Transverse colon (tissue), 4 donors: ENCODE results near the gene CPXM2. TPM values are rescaled to one million over a fixed set of nuclear protein-coding genes. Genes with fewer than 3 reads are reported as not detected.

ENCODE experiments used
- DNase-seq: peaks from one replicate; pipeline ENCODE4 v3.0.0-alpha.2; 2019
- H3K27ac ChIP-seq, 4 donors: fragments of 200-600 bp; sonication (generic); 2 replicates each; pipeline ENCODE4 v1.5.1; 2016 to 2018; ENCODE audit warnings: inconsistent platforms in 4 of 4
- H3K27me3 ChIP-seq: fragments of 200-600 bp; sonication (generic); 2 replicates; pipeline ENCODE4 v1.5.1; 2017; ENCODE audit warnings: inconsistent platforms
- H3K36me3 ChIP-seq, 4 donors: fragments of 200-600 bp; sonication (generic); 2 replicates each; pipeline ENCODE4 v1.5.1; 2017 to 2019; ENCODE audit warnings: inconsistent platforms in 4 of 4
- H3K4me1 ChIP-seq, 4 donors: fragments of 200-600 bp; sonication (generic); 2 replicates each; pipeline ENCODE4 v1.5.1; 2017 to 2020; ENCODE audit warnings: inconsistent platforms in 4 of 4
- H3K4me3 ChIP-seq, 4 donors: fragments of 200-600 bp; sonication (generic); 1 replicate in 1 of 4; 2 replicates in 3 of 4; pipeline versions ENCODE4 v1.5.1 to v1.6.1; 2017 to 2019; ENCODE audit warnings: inconsistent platforms in 4 of 4
- H3K9me3 ChIP-seq, 2 donors: fragments of 200-600 bp; sonication (generic); 2 replicates each; pipeline ENCODE4 v1.5.1; 2017 to 2019; ENCODE audit warnings: inconsistent platforms in 2 of 2
- CTCF ChIP-seq, 5 experiments: fragments of 200-600 bp in 3 of 5; fragments of 450-650 bp in 2 of 5; sonication (generic) in 3 of 5; IDR thresholded peaks; 1 replicate in 2 of 5; 2 replicates in 3 of 5; pipeline ENCODE4 v1.5.1; 2016 to 2017; ENCODE audit warnings: antibody characterized with exemption in 5 of 5, inconsistent platforms in 3 of 5, mild to moderate bottlenecking in 2 of 5, moderate library complexity in 1 of 5
- EP300 ChIP-seq: sonication (generic); formaldehyde crosslinking; IDR thresholded peaks from one replicate; pipeline ENCODE4 v1.6.1; 2017; ENCODE audit warnings: antibody characterized with exemption, low read depth
- POLR2A ChIP-seq: fragments of 450-650 bp; IDR thresholded peaks from one replicate; pipeline ENCODE4 v1.6.1; 2016; ENCODE audit warnings: antibody characterized with exemption, mild to moderate bottlenecking, moderate library complexity
- POLR2AphosphoS5 ChIP-seq, 3 donors: sonication (generic); formaldehyde crosslinking; IDR thresholded peaks; one replicate each; pipeline ENCODE4 v1.6.1; 2016; ENCODE audit warnings: antibody characterized with exemption in 3 of 3
- WGBS, 2 donors: methylation state at CpG; one replicate each; pipeline ENCODE4 v1.1.5; 2018; ENCODE audit warnings: low coverage in 1 of 2; 5-methylcytosine and 5-hydroxymethylcytosine counted together
- in situ Hi-C, 4 donors: fragments of 200-750 bp; cut with MboI; loops; one replicate each; pipeline versions ENCODE4 v1.15.0 to v1.15.1; 2017; ENCODE audit warnings: low sequenced_read_pairs in 3 of 4, low pct_ligation_motif_present in 1 of 4, low pct_unique_long_range_greater_than_20kb in 1 of 4
- intact Hi-C: fragments of 100-400 bp; cut with DNase I; formaldehyde crosslinking; loops from one replicate; pipeline ENCODE4 v1.15.1; 2023; ENCODE audit warnings: low total_unique reads
- total RNA-seq, 4 donors: library from RNA; depleted of rRNA; stranded (reverse); fragments of >200 nt; gene quantifications; one replicate each; pipeline ENCODE4 v1.1.0, GENCODE V29; 2016

CPXM2 gene
- total RNA-seq, 4 donors from 2014 or later = 7.8 to 19.1 (median 13.0) TPM

DNA sequence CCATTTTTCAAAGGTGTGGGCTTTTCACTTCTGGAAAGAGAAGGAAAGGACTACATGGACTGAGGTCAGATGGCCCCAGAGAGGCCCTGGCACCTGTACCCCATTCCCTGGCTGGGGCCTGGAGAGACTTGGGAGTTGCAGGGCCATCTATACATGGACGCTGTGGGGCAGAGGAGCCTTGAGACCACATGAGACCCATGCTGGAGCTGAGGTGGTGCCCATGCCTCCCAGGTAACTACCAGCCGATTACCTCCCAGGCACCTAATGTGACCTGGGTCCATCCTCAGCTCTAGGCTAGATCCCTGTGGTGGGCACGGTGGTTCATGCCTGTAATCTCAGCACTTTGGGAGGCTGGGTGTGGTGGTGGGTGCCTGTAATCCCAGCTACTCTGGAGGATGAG lies 144.2 kb downstream of the CPXM2 start:
- Histone ChIP-seq H3K4me1 (peaks cover 0 to 9% (median 0%) of the 10 kb centered on the region in 4 donors), H3K4me3 (no peak overlapping the region), H3K9me3 (no peaks in the 10 kb centered on the region), H3K36me3 (no peaks in the 10 kb centered on the region), H3K27ac (no peak overlapping the region), H3K27me3 (no peaks in the 10 kb centered on the region)
- intact Hi-C loops = no loop called here
- in situ Hi-C loops = no loop called here
- no peak for DNase-seq
- WGBS, 2 donors = 90% methylated on average over 3 of the region's 3 CpGs; no CpG with 5 or more reads in 1 of the 2 donors
- TF ChIP-seq POLR2A (no peak), CTCF (IDR thresholded peaks at IDR 0.05) (no peak), POLR2AphosphoS5 (IDR thresholded peaks at IDR 0.05) (no peak), EP300 (no peak)

GRCh38 chr10:123746942-123747341 lies 144.7 kb downstream of the CPXM2 start:
- Histone ChIP-seq H3K27me3 (no peaks in the 10 kb centered on the region), H3K36me3 (no peaks in the 10 kb centered on the region), H3K9me3 (no peaks in the 10 kb centered on the region), H3K4me1 (peaks cover 0 to 9% (median 0%) of the 10 kb centered on the region in 4 donors), H3K27ac (no peak overlapping the region), H3K4me3 (no peak overlapping the region)
- in situ Hi-C loops (no loop called here), intact Hi-C loops (no loop called here)
- no peak for DNase-seq
- WGBS, 2 donors = 72% methylated on average over 8 of the region's 8 CpGs; no CpG with 5 or more reads in 1 of the 2 donors
- no peak for TF ChIP-seq EP300
- TF ChIP-seq POLR2AphosphoS5 (IDR thresholded peaks at IDR 0.05) = no peak
- TF ChIP-seq CTCF (IDR thresholded peaks at IDR 0.05) = no peak
- TF ChIP-seq POLR2A = no peak

DNA sequence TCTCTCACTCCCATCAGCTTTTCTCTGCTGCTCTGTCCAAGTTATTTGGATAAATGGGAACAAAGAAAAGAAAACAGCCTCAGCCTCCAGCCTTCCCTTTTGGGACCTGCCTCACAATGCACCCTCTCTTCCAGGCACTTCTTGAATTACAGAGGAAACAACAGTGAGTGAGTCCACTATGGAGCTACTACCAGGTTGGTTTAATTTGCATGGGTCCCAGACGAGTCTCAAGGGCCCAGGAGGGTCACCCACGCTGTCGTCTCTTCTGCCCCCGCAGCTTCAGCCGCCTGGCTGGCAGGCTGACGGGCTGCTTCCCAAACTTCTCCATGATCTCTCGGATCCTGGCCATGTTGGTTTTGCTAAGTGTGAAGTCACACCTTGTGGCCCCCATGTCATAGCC lies 145.1 kb downstream of the CPXM2 start:
- intact Hi-C loops (no loop called here), in situ Hi-C loops (no loop called here)
- 87% methylated on average over 7 of the region's 7 CpGs; no CpG with 5 or more reads in 1 of the 2 donors for WGBS, 2 donors
- no peak for DNase-seq
- no peak for TF ChIP-seq EP300
- TF ChIP-seq POLR2A = no peak
- Histone ChIP-seq H3K27me3 (no peaks in the 10 kb centered on the region), H3K9me3 (no peaks in the 10 kb centered on the region), H3K36me3 (no peaks in the 10 kb centered on the region), H3K4me1 (peaks cover 0 to 9% (median 0%) of the 10 kb centered on the region in 4 donors), H3K4me3 (no peak overlapping the region), H3K27ac (no peak overlapping the region)

- Histone ChIP-seq H3K4me1 (peaks cover 0 to 9% (median 0%) of the 10 kb centered on the region in 4 donors), H3K27me3 (no peaks in the 10 kb centered on the region), H3K36me3 (no peaks in the 10 kb centered on the region), H3K4me3 (no peak overlapping the region), H3K27ac (no peak overlapping the region), H3K9me3 (no peaks in the 10 kb centered on the region)
- 64% methylated on average over 4 of the region's 4 CpGs; no CpG with 5 or more reads in 1 of the 2 donors for WGBS, 2 donors
- intact Hi-C loops (no loop called here), in situ Hi-C loops (no loop called here)
- DNase-seq = no peak
- TF ChIP-seq POLR2AphosphoS5 (IDR thresholded peaks at IDR 0.05) = no peak
- no peak for TF ChIP-seq EP300
- TF ChIP-seq CTCF (IDR thresholded peaks at IDR 0.05) = no peak
- no peak for TF ChIP-seq POLR2A
These were observed 145.5 kb downstream of the CPXM2 start for GRCh38 chr10:123746061-123746460.

DNA sequence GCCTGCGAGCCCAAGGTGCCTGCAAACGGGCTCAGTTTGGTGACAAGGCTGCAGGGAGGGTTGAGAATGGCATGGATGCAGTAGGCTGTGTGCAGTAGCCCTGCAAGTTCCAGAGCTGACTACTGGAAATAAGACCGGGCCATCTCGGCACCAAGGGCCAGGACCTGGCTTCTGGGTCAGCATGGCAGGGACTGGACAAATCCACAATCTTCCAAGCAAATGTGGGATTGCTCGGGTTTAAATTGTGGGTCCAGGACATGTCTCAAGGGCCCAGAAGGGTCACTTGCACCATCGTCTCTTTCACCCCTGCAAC lies 147.4 kb downstream of the CPXM2 start:
- in situ Hi-C loops (no loop called here), intact Hi-C loops (no loop called here)
- TF ChIP-seq EP300 = no peak
- TF ChIP-seq POLR2A = no peak
- no peak for TF ChIP-seq CTCF (IDR thresholded peaks at IDR 0.05)
- TF ChIP-seq POLR2AphosphoS5 (IDR thresholded peaks at IDR 0.05) = no peak
- Histone ChIP-seq H3K27ac (no peak overlapping the region), H3K4me3 (no peak overlapping the region), H3K36me3 (no peaks in the 10 kb centered on the region), H3K9me3 (no peaks in the 10 kb centered on the region), H3K4me1 (peaks cover 0 to 9% (median 0%) of the 10 kb centered on the region in 4 donors), H3K27me3 (no peaks in the 10 kb centered on the region)
- 65% methylated on average over 6 of the region's 6 CpGs; no CpG with 5 or more reads in 1 of the 2 donors for WGBS, 2 donors
- DNase-seq = no peak
